GM18526 (cell line): ENCODE data around the gene BLCAP.

Source experiments
- POLR2A ChIP-seq: IDR thresholded peaks from 3 replicates; pipeline ENCODE4 v1.6.1; 2011; ENCODE audit not compliant: insufficient read length; ENCODE audit errors: extremely low read depth

BLCAP gene

GRCh38 chr20:37560629-37561028 lies 33.0 kb upstream of the BLCAP start:
- no peak for TF ChIP-seq POLR2A

DNA sequence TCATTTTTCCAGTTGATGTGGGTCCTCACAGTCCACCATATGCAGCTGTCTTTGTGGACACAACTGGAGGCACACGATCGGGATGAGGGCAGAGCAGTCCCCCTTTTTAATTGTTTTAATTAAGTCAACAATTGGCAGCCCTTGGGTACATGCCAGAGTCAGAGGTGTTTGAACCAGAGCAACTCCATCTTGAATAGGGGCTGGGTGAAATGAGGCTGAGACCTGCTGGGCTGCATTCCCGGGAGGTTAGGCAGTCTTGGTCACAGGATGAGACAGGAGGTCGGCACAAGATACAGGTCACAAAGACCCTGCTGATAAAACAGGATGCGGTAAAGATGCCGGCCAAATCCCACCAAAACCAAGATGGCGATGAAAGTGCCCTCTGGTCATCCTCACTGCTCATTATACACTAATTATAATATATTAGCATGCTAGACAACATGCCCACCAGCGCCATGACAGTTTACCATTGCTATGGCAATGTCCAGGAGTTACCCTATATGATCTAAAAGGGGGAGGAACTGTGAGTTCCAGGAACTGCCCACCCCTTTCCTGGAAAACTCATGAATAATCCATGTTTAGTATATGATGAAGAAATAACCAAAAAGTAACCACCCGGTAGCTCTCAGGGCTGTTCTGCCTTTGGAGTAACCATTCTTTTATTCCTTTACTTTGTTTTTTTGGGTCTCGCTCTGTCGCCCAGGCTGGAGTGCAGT lies 31.8 kb upstream of the BLCAP start:
- TF ChIP-seq POLR2A: no peak

DNA sequence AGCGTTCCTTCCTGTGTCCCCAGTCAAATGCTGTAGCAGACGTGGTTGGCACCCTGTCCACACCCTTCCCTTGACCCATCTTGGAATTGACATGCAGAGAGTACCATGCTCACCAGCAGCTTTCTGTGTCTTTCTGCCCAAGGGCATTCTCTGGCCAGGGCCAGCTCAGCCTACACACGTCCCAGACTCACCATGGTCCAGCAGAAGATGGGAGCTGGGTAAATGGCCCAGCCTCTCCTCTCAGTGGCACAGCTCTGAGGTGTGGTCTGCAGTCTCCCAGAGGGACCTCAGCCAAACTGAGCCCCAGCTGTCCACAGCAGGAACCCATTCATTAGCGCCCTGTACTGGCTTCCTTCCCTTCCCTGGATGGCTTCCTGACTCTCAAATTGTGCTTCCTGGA lies 31.1 kb upstream of the BLCAP start:
- TF ChIP-seq POLR2A: no peak

GRCh38 chr20:37558306-37558705 lies 30.6 kb upstream of the BLCAP start:
- TF ChIP-seq POLR2A: no peak

GRCh38 chr20:37556538-37556937 lies 28.9 kb upstream of the BLCAP start:
- no peak for TF ChIP-seq POLR2A

GRCh38 chr20:37552415-37552814 lies 24.7 kb upstream of the BLCAP start:
- TF ChIP-seq POLR2A: no peak

DNA sequence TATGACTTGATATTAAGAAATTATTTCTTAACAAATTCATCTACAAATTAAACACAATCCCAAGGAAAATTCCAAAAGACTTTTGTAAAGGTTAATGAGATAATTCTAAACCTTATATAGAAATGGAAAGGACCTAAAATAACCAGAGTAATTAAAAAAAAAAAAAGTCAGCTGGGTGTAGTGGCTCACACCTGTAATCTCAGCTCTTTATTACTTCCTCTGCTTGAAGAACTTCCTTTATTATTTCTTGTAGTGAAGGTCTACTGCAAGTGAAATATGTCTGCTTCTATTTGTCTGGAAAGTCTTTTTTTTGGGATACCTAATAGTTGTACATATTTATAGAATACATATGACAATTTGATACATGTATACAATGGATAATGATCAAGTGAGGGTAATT lies 20.2 kb upstream of the BLCAP start:
- TF ChIP-seq POLR2A: no peak

DNA sequence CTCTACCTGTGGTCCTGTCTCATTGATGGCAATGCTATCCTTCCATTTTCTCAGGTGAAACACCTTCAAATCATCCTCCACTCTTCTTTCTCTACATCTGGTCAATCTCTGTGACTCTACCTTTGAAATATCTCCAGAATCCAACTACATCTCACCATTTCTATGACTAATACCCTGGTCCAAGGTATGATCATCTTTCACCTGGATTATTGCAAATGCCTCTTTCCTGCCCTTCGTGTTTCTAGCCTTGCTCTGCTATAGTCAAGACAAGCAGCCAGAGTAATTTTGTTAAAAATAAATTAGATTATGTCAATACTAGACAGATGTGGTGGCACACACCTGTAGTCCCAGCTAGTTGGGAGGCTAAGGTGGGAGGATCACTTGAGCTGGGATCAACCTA lies 17.8 kb upstream of the BLCAP start:
- no peak for TF ChIP-seq POLR2A

- TF ChIP-seq POLR2A: no peak
Observed at GRCh38 chr20:37544386-37544785, 16.7 kb upstream of the BLCAP start.

DNA sequence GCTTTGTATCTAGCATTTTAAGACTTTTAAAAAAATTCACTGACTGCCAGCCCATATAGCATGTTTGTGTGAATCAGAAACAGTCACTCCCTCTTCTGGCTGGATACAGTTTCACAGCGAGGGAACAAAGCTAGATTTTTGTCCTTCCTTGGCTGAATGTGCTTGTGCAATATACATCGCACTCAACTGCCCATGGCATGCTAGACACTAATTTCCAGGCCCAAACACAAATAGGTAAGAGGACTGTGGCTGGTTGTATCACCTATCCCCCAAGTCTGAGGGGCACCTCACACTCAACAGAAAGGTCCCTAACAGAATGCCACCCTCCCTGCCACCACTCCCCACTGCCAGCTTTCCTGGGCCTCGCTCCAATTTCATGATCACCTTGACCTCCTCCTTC lies 16.2 kb upstream of the BLCAP start:
- no peak for TF ChIP-seq POLR2A

DNA sequence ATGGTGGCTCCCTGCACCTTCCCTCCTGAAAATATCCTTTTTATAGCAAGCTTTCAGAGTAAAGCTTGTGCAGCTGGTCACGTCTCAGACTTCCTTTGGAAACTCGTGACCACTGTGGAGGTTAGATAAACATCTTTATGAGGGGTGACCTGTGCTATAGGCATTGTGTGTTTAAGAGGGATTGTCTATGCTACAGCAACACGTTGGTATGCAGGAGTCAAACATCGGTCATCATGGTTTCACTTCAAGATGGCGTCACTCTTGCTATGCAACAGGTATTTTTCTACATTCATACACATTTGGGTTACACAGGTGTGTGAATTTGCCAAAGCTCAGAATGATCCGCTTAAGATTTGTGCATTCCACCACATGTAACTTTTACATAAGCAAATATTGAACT lies 14.6 kb upstream of the BLCAP start:
- no peak for TF ChIP-seq POLR2A

DNA sequence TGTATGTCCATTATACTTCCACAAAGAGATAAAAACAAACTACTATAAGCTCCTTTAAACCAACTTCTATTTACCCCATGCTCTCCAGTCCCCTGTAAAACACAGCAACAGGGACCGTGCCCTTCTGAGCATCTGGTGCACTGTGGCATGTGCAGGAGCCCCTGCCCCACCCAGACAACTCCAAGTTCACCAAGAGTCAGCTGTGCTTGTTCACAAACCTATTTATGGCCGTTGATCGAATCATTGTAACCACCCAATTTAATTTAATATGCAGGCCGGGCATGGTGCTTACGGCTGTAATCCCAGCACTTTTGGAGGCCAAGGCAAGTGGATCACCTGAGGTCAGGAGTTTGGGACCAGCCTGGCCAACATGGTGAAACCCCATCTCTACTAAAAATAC lies 13.7 kb upstream of the BLCAP start:
- no peak for TF ChIP-seq POLR2A

- no peak for TF ChIP-seq POLR2A
Observed at GRCh38 chr20:37540001-37540400, 12.3 kb upstream of the BLCAP start.

DNA sequence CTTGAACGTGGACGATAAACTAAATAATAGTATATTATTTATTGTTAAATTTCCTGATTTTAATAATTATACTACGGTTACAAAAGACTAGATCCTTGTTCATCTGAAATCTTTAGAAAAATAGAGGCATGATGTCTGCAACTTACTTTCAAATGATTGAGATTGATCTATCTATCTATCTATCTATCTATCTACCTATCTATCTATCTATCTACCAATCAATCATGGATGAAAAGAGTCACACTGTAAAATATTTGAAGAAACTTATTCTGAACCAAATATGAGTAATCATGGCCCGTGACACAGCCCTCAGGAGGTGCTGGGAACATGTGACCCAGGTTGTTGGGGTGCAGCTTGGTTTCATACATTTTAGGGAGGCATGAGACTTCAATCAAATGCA lies 11.7 kb upstream of the BLCAP start:
- TF ChIP-seq POLR2A: no peak

GRCh38 chr20:37538003-37538402 lies 10.3 kb upstream of the BLCAP start:
- no peak for TF ChIP-seq POLR2A

DNA sequence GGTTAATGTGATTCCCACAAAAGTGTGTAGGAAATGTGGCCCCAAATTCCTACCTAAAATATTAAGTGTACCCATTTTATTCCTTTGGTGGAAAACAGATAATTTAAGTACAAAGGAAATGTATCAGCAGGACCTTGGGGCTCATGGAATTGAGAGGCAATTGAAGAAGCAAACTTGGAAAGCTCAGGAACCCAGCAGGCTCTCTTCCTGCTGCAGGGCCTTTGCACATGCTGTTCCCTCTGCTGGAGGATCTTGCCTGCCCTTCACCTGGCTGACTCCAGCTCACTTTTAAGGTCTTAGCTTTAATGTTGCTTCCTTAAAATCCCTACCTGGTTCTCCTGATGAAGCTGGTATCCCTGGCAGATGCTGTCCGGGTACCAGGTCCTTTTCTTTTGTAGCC lies 9.8 kb upstream of the BLCAP start:
- TF ChIP-seq POLR2A: no peak

GRCh38 chr20:37535443-37536132 lies 7.9 kb upstream of the BLCAP start:
- no peak for TF ChIP-seq POLR2A
